Activated CD4-positive, alpha-beta T cell treated with anti-CD3 and anti-CD28 coated beads, Interleukin-2, amount 50 U/mL, for 4 hours (primary cell): ENCODE results near the gene CARD9.

ENCODE experiments used
- DNase-seq, 2 experiments: peaks; one replicate each; pipeline ENCODE4 v3.0.0-alpha.2; 2020

CARD9 gene

GRCh38 chr9:136346157-136346481, 27.4 kb downstream of the CARD9 start:
- DNase-seq = no peak

GRCh38 chr9:136345281-136346156, 27.9 kb downstream of the CARD9 start:
- DNase-seq = no peak

GRCh38 chr9:136344544-136345280, 28.8 kb downstream of the CARD9 start:
- DNase-seq = no peak

- no peak for DNase-seq
Measured at GRCh38 chr9:136343884-136344269, 29.6 kb downstream of the CARD9 start.

- DNase-seq = no peak
Measured at GRCh38 chr9:136343121-136343883, 30.2 kb downstream of the CARD9 start.

GRCh38 chr9:136342181-136343120, 31.0 kb downstream of the CARD9 start:
- DNase-seq = peak; percentile 31 to 32

- DNase-seq = no peak
Measured at GRCh38 chr9:136341769-136342168, 31.7 kb downstream of the CARD9 start.

- no peak for DNase-seq
Measured at GRCh38 chr9:136341042-136341655, 32.3 kb downstream of the CARD9 start.

GRCh38 chr9:136340356-136341041, 33.0 kb downstream of the CARD9 start:
- no peak for DNase-seq

GRCh38 chr9:136339958-136340310, 33.5 kb downstream of the CARD9 start:
- DNase-seq = no peak

- DNase-seq = no peak
Measured at GRCh38 chr9:136339173-136339957, 34.1 kb downstream of the CARD9 start.

- DNase-seq = no peak
Measured at GRCh38 chr9:136338511-136338910, 35.0 kb downstream of the CARD9 start.

GRCh38 chr9:136337416-136338395, 35.8 kb downstream of the CARD9 start:
- no peak for DNase-seq

- DNase-seq = no peak
Measured at GRCh38 chr9:136336881-136337280, 36.6 kb downstream of the CARD9 start.

GRCh38 chr9:136336156-136336870, 37.2 kb downstream of the CARD9 start:
- no peak for DNase-seq

- no peak for DNase-seq
Measured at GRCh38 chr9:136335296-136336155, 37.9 kb downstream of the CARD9 start.

GRCh38 chr9:136334541-136334940, 38.9 kb downstream of the CARD9 start:
- DNase-seq = no peak

- DNase-seq = no peak
Measured at GRCh38 chr9:136333486-136333885, 40.0 kb downstream of the CARD9 start.
